Central memory CD4-positive, alpha-beta T cell (primary cell): Measurements from ENCODE around the gene AKR1D1.
A peak's percentile ranks its signal among the peaks of the same experiment; 100 is the strongest.
"Not testable (repeated sequence)": the region's sequence is repeated elsewhere in the genome, so short reads cannot be mapped to it uniquely, and the experiment has no call there.

Experiments used
- DNase-seq: peaks from one replicate; pipeline ENCODE4 v3.0.0; 2022

AKR1D1 gene

GRCh38 chr7:138125119-138125518 lies 48.9 kb downstream of the AKR1D1 start:
- DNase-seq = no peak

- DNase-seq = no peak
These were observed 49.4 kb downstream of the AKR1D1 start for GRCh38 chr7:138125598-138126111.

- DNase-seq = no peak
These were observed 50.7 kb downstream of the AKR1D1 start for GRCh38 chr7:138126928-138127327.

GRCh38 chr7:138127996-138128395 lies 51.7 kb downstream of the AKR1D1 start:
- no peak for DNase-seq

GRCh38 chr7:138129551-138130165 lies 53.4 kb downstream of the AKR1D1 start:
- DNase-seq = no peak

- no peak for DNase-seq
These were observed 61.3 kb downstream of the AKR1D1 start for GRCh38 chr7:138137423-138138171.

- DNase-seq = no peak
These were observed 62.0 kb downstream of the AKR1D1 start for GRCh38 chr7:138138244-138138643.

- DNase-seq = no peak
These were observed 66.4 kb downstream of the AKR1D1 start for GRCh38 chr7:138142583-138143201.

- DNase-seq = no peak
These were observed 68.7 kb downstream of the AKR1D1 start for GRCh38 chr7:138144958-138145357.

GRCh38 chr7:138146221-138146620 lies 70.0 kb downstream of the AKR1D1 start:
- not testable (repeated sequence) for DNase-seq

GRCh38 chr7:138146757-138147734 lies 70.8 kb downstream of the AKR1D1 start:
- DNase-seq = not testable (repeated sequence)

- no peak for DNase-seq
These were observed 75.7 kb downstream of the AKR1D1 start for GRCh38 chr7:138151731-138152577.

- no peak for DNase-seq
These were observed 78.4 kb downstream of the AKR1D1 start for GRCh38 chr7:138154661-138155060.

- no peak for DNase-seq
These were observed 81.4 kb downstream of the AKR1D1 start for GRCh38 chr7:138157702-138158101.

GRCh38 chr7:138158739-138159528 lies 82.7 kb downstream of the AKR1D1 start:
- DNase-seq = no peak

GRCh38 chr7:138161600-138162081 lies 85.4 kb downstream of the AKR1D1 start:
- DNase-seq = peak; percentile 75

GRCh38 chr7:138162236-138162635 lies 86.0 kb downstream of the AKR1D1 start:
- no peak for DNase-seq

GRCh38 chr7:138163800-138164199 lies 87.5 kb downstream of the AKR1D1 start:
- no peak for DNase-seq

- DNase-seq = no peak
These were observed 88.5 kb downstream of the AKR1D1 start for GRCh38 chr7:138164804-138165203.

GRCh38 chr7:138166681-138167080 lies 90.4 kb downstream of the AKR1D1 start:
- no peak for DNase-seq

- DNase-seq = no peak
These were observed 91.0 kb downstream of the AKR1D1 start for GRCh38 chr7:138167222-138167621.
